LNCAP (cell line): Measurements from ENCODE around the gene PRRT1B.

Experiments used
- TF ChIP-seq, protein P1 (sequence below): fragments of 450-650 bp; IDR thresholded peaks from 2 replicates; pipeline ENCODE4 v1.5.1; 2017; ENCODE audit warnings: mild to moderate bottlenecking

PRRT1B gene

DNA sequence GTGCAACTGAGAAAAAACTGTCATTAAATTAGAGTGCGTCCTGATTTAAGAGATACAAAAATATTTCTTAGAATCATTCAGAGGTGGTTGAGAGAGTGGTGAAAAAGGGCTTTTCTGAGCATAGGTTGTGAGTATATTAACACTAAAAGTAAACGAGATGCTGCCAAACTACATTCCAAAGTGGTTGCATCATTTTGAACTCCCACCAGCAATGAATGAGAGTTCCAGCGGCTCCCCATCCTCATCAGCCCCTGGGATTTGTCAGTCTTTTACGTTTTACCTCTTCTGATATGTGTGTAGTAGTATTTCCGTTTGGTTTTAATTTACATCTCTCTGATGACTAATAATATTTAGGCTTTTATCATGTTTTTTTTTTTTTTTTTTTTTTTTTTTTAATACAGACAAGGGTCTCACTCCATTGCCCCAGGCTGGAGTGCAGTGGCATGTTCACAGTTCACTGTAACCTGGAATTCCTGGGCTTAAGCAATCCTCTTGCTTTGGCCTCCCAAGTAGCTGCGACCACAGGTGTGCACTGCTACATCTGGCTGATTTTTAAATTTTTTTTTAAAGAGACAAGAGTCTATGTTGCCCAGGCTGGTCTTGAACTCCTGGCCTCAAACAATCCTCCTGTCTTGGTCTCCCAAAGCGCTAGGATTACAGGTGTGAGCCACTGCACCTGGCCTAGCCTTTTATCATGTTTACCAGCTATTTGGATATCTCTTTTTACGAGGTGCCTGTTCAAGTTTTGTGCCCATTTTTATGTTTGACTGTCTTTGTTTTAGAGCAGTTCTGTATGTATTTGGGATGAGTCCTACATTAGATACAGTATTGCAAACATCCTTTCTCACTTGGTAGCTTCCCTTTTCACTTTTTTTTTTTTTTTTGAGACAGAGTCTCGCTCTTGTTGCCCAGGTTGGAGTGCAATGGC, 17.0 kb downstream of the PRRT1B start:
- TF ChIP-seq, protein P1, sequence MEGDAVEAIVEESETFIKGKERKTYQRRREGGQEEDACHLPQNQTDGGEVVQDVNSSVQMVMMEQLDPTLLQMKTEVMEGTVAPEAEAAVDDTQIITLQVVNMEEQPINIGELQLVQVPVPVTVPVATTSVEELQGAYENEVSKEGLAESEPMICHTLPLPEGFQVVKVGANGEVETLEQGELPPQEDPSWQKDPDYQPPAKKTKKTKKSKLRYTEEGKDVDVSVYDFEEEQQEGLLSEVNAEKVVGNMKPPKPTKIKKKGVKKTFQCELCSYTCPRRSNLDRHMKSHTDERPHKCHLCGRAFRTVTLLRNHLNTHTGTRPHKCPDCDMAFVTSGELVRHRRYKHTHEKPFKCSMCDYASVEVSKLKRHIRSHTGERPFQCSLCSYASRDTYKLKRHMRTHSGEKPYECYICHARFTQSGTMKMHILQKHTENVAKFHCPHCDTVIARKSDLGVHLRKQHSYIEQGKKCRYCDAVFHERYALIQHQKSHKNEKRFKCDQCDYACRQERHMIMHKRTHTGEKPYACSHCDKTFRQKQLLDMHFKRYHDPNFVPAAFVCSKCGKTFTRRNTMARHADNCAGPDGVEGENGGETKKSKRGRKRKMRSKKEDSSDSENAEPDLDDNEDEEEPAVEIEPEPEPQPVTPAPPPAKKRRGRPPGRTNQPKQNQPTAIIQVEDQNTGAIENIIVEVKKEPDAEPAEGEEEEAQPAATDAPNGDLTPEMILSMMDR = no peak

DNA sequence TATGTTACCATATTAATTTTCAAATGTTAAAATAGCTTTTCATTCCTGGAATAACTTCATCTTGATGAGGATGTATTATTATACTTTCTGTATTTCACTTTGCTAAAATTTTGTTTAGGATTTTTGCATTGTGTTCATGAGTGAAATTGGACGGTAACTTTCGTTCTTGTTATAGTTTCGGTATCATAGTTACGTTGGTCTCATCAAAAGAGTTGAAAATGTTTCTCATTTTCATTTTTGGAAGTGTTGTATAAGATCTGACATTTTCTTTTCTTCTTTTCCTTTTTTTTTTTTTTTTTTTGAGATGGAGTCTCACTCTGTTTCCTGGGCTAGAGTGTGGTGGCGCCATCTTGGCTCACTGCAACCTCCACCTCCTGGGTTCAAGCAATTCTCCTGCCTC, 20.0 kb downstream of the PRRT1B start:
- TF ChIP-seq, protein P1 = no peak

DNA sequence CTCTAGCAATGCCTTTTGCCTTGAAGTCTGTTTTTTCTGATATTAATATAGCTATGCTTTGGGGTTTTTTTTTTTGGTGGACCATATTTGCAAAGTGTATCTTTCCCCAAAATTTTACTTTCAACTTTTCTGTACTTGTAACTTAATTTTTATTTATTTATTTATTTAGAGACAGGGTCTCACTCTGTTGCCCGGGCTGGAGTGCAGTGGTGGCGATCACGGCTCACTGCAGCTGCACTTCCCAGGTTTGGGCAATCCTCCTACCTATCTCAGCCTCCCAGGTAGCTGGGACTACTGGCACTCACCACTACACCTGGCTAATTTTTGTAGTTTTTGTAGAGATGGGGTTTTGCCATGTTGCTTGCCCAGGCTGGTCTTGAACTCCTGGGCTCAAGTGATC, 20.8 kb downstream of the PRRT1B start:
- TF ChIP-seq, protein P1 = no peak

DNA sequence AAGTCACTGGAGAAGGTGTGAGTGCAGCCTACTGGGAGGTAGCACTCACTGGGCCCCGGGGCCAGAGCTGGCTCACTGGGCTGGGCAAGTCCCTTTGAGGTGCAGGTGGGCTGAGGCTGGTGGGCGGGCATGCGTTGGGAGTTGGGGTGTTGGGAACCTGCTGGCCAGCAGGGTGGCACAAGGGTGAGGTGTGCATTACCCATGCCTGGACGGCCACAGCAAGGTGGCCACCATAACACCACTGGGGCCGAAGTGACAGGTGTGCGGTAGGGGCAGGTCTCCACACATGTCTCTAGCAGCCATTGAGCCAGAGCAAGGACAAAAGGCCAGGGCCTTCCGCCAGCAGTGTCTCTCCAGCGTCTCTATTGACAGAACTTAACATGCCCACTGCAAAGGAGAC, 22.6 kb downstream of the PRRT1B start:
- TF ChIP-seq, protein P1 = no peak

DNA sequence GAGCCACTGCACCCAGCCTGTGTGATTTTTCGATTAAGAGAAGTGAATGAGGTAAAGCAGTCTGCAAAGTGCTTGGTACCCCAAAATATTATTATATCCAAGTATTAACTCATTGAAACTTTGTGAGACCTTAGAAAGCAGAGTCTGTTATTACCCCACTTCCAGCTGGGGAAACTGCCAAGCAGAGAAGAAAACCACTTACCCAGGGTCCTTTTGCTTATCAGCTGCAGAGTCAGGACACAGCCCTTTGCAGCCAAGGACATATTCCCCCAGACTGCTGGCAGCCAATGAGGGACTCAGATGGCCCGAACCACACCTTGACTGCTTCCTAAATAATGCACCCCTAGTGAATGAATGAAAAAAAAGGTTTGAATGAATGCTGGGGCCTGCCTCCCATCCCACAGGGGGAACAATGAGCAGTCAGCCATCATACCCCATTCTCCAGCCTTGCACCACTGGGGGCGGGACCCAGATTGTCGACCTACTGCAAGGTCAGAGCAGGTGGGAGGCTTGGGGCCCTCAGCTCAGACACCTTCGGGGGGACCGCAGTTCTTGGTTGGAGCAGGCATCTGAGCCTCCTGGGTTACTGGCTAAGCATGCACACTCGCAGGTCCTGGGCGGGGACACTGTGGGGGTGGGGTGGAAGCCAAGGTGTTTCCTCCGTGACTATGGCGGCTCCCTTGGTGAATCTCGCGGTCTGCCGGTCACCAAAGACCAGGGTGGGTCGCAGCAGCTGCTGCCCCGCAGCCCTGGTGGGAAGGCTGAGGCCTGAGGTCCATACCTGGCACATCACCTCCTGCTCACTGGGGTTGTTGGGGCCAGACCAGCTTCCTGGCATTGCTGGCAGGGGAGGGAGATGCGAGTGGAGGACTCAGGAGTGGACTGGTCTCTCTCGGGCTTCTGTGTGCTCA, 29.7 kb downstream of the PRRT1B start:
- TF ChIP-seq, protein P1 = no peak

DNA sequence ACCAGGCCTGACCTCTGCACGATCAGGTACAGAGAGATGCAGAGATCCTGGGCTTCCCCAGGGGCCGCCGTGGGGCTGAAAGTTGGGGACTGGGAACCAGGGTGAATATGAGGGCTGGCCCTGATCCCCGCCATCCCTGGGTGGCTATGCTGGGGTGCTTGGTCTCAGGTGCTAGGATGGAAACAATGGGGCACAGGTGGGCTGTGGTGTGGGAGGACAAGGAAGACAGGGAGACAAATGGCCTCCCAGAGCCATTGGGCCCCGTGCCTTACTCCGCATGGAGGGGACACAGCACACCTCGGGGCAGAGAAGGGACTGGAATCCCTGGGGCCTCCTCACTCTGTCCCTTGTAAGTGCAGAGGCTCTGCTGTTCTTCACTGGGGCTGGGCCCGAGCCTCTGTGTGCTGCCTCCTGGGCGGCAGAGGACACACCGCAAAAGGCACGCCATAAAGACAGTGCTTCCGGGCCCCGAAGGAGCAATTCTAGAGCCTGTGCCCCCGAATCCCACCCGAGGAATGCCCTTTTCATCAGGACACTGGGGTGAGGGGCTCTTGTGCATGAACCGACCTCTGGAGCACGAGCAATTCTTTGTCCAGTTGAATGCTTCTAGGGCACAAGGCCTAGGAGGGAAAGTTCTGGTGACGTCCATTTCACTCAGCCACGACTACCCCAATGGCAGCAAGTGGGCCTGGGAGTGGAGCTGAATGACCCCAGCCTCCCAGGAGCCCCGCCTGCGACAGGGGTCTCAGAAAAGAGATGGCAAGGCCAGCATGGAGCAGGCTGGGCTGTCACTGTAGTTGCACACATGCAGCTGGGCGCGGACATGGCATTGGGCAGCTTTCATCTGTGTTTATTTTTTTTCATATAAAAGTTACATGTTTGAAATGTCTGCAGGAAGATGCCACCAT, 30.9 kb downstream of the PRRT1B start:
- TF ChIP-seq, protein P1 = no peak
